Fibroblast of pulmonary artery (primary cell): Measurements from ENCODE around the gene AAMP.

ENCODE experiments used
- DNase-seq: peaks from one replicate; pipeline ENCODE4 v3.0.0-alpha.2; 2010; ENCODE audit warnings: low read depth
- H3K4me3 ChIP-seq: replicated peaks from 2 replicates; pipeline ENCODE4 v1.5.1; 2011; ENCODE audit warnings: low read depth, mild to moderate bottlenecking, control low read depth, low read length, moderate library complexity
- TF ChIP-seq, protein P1 (sequence below): IDR thresholded peaks from 2 replicates; pipeline ENCODE4 v1.5.1; 2011; ENCODE audit warnings: mild to moderate bottlenecking, control low read depth, low read length, inconsistent platforms; ENCODE audit errors: missing control alignments

The AAMP gene

DNA sequence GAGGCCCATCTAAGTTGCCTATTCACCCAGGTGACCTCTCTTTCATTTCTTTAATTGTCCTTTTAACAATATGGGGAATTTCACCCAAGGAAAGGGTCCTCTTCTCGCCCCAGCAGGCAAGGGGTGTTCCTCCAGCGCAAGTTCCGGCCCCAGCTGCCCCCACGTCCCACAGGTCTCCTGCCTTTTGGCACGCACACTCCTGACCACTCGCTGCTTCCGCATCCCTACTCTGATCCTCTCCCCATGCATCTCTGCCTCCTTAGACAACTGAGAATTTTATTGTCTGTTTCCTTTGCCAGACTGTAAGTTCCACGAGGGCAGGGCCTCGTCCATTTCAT, 53.6 kb downstream of the AAMP start:
- TF ChIP-seq, protein P1, sequence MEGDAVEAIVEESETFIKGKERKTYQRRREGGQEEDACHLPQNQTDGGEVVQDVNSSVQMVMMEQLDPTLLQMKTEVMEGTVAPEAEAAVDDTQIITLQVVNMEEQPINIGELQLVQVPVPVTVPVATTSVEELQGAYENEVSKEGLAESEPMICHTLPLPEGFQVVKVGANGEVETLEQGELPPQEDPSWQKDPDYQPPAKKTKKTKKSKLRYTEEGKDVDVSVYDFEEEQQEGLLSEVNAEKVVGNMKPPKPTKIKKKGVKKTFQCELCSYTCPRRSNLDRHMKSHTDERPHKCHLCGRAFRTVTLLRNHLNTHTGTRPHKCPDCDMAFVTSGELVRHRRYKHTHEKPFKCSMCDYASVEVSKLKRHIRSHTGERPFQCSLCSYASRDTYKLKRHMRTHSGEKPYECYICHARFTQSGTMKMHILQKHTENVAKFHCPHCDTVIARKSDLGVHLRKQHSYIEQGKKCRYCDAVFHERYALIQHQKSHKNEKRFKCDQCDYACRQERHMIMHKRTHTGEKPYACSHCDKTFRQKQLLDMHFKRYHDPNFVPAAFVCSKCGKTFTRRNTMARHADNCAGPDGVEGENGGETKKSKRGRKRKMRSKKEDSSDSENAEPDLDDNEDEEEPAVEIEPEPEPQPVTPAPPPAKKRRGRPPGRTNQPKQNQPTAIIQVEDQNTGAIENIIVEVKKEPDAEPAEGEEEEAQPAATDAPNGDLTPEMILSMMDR: no peak
- H3K4me3 ChIP-seq: peak overlapping the region; percentile 96
- no peak for DNase-seq
